HG03159 (cell line): ENCODE data around the gene TRMU.

ENCODE experiments used
- ATAC-seq: cut with Tn5 transposase; IDR thresholded peaks from one replicate; pipeline ENCODE4 v1.9.1; 2021; ENCODE audit warnings: mild to moderate bottlenecking, moderate library complexity; ENCODE audit not compliant: unreplicated experiment

Gene TRMU

DNA sequence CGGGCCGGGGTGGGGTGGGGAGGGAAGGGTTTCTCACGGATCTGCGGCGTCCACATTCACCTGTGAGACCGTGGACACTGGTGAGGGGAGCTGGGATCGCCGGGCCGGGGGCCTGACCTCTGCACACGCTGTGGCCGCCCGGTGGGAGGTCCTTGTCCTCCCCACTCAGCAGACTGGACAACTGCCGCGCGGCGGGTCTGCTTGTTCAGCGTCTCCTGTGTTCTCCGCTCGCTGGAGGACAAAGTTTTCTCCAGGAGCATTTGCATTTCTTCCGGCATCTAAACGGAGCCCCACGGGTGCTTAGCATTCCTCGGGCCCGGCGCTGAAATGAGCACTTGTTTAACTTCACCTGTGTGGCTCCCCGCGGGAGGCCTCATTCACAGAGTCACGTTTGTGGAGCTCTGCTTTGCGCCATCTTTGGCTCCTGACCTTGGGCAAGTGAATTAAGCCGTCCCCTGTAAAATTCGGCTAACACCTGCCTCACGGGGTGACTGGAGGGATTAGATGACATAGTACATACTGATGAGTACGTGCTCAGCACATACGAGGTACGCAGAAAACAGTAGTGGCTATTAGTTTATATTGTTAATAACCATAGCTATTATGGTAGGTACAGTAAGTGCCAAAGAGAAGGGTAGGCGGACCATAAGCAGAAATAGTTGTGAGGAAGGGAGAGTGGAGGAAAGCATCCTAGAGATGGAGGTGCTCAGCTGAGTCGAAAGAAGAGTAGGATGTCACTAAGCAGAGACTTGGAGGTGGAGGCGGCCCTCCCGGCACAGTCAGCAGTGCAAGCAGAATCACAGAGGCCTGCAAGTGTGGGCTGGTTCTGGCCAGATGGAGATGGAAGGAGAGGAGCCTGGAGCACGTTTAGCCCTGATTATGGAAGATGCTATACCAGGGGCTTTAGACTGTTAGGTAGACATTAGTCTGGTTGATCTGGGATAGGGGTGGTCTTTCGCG lies 885 bp downstream of the TRMU start:
- ATAC-seq = peak; percentile 12

GRCh38 chr22:46337870-46338269 lies 2.4 kb downstream of the TRMU start:
- ATAC-seq = no peak

GRCh38 chr22:46338636-46339035 lies 3.1 kb downstream of the TRMU start:
- ATAC-seq = no peak

GRCh38 chr22:46339956-46340355 lies 4.4 kb downstream of the TRMU start:
- no peak for ATAC-seq

- no peak for ATAC-seq
Observed at GRCh38 chr22:46340676-46341075, 5.2 kb downstream of the TRMU start.

DNA sequence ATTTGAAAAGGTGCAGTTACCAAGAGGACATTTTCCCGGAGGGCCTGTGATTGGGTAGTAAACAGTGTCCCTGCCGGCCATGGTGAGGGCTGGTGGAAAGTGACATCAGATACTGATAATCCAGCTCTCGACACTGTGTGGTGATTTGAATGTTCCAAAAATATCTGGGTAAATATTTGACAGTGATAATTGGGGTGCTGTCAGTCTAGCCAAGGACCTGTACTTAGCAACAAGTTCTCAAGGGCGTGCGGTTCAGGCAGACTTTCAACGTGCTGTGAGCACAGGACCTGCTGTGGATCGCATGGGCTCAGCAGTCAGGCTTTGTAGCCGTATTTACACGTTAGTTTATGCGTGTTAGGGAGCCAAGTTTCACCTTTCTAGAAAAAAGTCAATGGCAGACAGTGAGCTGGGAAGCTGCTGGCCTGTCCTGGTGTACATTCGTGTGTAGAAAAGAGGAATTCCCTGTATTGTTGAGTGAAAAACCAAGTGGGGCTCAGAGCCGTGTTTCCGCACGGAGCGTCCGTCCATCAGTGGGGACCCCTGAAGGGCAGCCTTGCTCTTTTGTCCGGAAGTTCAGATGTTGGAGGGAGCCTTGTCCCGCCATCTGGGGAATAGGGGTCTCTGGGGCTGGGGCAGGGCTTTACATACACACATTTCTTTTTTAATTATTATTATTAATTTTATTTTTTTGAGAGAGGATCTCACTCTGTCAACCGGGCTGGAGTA lies 11.3 kb downstream of the TRMU start:
- no peak for ATAC-seq

GRCh38 chr22:46347646-46348045 lies 12.1 kb downstream of the TRMU start:
- ATAC-seq = no peak

DNA sequence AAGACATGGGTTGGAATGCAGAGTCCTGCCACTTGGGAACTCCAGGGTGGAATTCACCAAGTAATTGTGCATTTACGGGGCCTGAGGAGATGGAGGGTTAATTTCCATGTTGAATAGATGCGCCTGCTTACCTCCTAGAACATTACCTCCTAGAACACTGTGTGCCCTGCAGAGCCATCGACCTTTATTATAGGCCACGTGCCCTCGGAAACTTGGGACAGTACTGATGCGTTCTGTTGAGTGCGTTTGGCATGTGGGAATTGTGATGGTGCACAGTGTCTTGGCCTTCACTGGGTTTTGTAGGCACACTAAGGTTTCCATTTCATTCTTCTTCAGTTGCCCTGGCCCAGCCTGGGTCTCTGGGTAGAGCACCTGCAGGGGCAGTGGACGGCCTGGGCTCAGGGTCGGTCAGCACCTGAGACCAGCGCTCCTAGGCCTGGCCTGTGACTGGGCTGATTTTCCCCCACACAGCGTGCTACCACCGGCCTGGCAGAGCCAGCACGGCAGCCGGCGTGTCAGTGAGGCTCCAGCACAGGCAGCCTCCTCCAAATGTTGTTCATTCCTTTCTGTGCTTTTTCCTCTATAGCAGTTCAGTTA lies 12.7 kb downstream of the TRMU start:
- no peak for ATAC-seq

GRCh38 chr22:46349238-46349637 lies 13.7 kb downstream of the TRMU start:
- no peak for ATAC-seq

DNA sequence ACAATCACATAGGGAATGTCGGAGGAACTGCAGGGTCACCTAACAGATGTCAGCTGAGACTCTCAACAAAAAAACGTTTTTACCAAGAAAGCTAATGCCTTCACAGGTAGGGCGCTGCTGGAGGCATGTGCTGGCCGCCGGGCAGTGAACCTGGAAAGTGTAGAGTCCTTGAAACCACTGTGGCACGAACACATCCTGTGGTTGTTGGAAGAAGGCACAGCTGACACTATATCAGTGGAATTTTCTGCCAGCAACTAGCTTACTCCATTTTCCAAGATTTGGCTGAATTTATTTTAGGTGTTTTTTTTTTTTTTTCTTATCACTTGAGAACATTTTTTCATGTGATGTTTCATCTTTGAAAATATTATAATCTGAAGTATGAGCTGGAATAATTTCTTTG lies 14.2 kb downstream of the TRMU start:
- ATAC-seq = no peak

DNA sequence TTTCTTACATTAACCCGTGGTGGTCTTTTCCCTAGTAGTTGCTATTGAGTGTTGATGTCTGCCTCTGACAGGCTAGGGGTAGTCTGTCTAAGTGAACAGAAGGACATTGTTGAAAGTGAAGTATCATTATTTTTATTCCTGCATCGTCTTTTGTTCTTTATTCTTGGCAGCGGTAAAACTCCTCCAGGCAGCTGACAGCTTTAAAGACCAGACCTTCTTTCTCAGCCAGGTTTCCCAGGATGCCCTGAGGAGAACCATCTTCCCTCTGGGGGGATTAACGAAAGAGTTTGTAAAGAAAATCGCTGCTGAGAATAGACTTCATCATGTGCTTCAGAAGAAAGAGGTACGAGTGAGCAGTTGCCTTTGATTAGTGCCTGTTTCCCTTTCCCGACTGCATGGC lies 14.6 kb downstream of the TRMU start:
- ATAC-seq = no peak

DNA sequence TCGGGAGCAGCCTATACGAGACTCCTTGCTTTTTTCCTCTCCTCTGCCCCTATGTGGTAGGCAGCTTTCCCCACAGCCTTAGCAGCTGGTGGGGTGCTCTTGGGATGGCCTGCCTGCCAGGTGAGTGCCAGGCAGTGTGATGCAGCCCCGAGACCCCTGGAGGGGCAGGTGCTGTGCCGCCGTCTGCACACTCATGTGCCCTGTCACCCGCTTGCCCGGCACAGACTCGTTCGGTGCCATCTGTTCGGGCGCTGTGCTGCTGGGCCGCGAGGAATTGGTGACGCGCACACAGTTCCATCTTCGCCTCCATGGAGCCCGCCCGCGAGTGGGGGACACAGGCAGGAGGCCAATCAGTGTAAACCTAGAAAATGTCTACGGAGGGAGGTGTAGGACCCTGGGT lies 15.1 kb downstream of the TRMU start:
- no peak for ATAC-seq

- ATAC-seq = no peak
Observed at GRCh38 chr22:46351131-46351735, 15.7 kb downstream of the TRMU start.

DNA sequence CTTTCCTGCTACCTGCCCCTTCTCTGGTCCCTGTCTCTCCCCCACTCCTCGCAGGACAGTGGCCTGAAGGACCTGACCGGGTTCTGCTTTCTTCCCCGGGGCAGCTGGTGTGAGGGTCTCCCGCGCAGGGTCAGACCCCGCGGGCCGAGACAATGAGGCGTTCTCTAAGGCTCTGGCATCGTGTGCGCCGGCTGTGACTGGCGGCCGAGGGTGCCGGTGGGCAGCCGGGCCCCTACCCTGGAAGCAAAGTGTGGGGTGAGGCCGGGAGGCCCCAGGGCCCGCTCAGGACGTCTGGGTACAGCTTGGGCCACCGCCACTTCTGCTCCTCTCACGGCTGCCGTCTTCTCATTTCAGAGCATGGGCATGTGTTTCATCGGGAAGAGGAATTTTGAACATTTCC lies 16.3 kb downstream of the TRMU start:
- ATAC-seq = no peak

- no peak for ATAC-seq
Observed at GRCh38 chr22:46352276-46352675, 16.8 kb downstream of the TRMU start.

GRCh38 chr22:46352691-46353386 lies 17.3 kb downstream of the TRMU start:
- no peak for ATAC-seq

- ATAC-seq = no peak
Observed at GRCh38 chr22:46353483-46354105, 18.1 kb downstream of the TRMU start.

GRCh38 chr22:46354176-46354992 lies 18.9 kb downstream of the TRMU start:
- ATAC-seq = no peak

DNA sequence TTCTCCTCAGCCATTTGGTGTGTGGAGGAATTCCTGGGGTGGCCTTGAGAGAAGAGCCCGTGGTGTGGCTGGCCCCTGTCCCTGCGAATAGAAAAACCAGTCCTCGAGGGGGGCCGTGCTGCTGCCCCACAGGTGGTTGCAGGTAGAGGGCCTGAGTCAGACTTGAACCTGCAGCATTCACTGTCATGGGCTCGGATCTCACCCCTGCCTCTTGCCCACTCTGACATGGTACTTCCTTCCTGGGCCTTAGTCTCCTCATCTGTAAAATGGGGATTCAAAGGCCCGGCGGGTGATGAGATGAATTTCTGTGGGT lies 19.4 kb downstream of the TRMU start:
- ATAC-seq = no peak
